Prostate gland (tissue), 2 donors: ENCODE results near the gene SPRR1A.

Source experiments
- CTCF ChIP-seq, 4 experiments: fragments of 200-600 bp in 2 of 4; fragments of 450-650 bp in 2 of 4; sonication (generic) in 2 of 4; IDR thresholded peaks; 1 replicate in 3 of 4; 2 replicates in 1 of 4; pipeline ENCODE4 v1.5.1; 2016 to 2019; ENCODE audit warnings: antibody characterized with exemption in 4 of 4, mild to moderate bottlenecking in 2 of 4, moderate library complexity in 2 of 4
- POLR2A ChIP-seq: fragments of 450-650 bp; IDR thresholded peaks from one replicate; pipeline ENCODE4 v1.6.1; 2016; ENCODE audit warnings: antibody characterized with exemption, mild to moderate bottlenecking
- POLR2AphosphoS5 ChIP-seq: sonication (generic); formaldehyde crosslinking; IDR thresholded peaks from one replicate; pipeline ENCODE4 v1.6.1; 2017; ENCODE audit warnings: antibody characterized with exemption

- TF ChIP-seq CTCF (IDR thresholded peaks at IDR 0.05) (no peak), POLR2AphosphoS5 (no peak), POLR2A (no peak)
Measured at GRCh38 chr1:153001382-153001781, 17.5 kb downstream of the SPRR1A start, which contains the start of gene SPRR3.
